Measurements from ENCODE around the gene SETBP1.
A peak's percentile ranks its signal among the peaks of the same experiment; 100 is the strongest.

SETBP1 gene

DNA sequence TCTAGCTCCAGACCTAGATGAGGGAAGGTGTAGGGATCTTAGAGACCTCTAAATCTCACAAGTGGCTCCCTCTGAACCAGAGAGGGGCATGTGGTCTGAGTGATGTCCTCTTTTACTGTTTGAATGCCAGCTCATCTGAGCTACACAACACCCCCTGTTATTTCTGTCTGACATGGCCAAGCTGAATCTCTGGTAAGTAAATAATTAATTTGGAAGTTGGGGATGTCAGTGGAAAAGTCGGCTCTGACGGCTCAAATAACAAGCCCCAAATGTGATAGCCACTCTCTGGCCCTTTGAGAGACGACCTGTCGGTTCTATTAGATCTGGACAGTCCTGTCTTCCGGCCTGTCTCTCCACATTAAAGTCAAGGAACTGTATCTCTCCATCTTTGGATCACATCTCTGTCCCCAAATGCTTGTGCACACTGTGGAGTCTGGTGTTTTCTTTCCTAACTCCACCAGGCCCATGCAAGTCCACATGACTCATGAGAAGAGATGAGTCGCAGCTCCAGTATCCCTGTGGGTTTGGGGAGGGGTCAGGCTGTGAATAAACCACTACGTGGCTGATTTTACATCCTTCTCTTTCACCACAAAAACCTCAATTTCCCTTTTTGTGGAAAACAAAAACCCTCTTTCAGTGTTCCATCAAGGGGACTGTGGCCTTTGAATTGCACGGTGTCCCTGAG, 52.5 kb downstream of the SETBP1 start:
- peak; percentile 39 for DNase-seq

DNA sequence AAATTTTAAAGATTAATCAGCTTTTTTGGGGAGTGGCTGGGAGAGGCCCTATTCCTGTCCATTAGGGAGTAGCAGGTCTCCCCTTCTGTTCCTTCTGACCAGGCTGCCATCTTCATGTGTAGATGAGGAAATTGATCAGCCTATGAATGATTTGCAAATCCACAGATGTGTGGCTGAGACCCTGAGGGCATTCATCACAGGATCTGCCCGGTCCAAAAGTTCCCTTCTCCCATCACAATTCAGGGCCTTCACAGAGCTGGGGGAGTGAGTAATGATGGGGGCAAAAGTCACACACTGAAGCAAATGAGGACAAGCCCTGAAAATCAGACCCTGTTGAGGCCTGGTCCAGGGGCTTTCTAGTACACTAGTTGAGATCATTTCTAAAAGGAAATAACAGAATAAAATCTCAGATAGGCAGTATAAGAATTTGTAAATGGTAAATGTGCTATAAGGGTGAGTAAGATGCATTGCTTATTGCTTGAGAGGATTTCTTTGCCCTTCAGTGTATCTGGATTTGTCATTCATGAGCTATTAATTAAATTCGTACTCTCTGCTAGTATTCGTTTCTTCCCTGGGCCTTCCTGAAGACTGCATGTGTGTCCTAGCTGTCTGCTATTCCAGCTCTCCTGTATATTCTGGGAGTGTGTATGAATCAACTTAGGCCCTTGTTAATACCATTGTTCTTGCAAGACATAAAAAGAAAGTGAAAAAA, 53.2 kb downstream of the SETBP1 start:
- DNase-seq, result peak; percentile 39

DNA sequence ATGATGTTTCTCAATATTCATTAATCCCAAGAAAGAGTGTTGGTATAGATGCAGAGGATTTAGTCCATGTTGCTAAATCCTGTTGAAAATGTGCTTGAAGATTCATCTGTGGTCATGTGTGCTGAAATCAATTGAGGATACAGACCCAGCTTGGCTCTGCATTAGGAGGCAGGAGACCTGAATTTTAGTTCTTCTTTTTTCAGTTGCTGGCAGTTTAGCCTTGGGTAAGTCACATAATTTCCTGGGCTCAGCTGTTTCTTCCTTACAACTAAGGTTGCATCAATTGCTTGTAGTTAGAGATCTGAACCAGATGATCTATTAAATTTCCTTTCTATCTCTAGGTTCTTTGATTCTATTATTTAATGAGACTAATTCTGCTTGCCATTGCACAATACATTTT, 54.4 kb downstream of the SETBP1 start:
- DNase-seq, result no peak

DNA sequence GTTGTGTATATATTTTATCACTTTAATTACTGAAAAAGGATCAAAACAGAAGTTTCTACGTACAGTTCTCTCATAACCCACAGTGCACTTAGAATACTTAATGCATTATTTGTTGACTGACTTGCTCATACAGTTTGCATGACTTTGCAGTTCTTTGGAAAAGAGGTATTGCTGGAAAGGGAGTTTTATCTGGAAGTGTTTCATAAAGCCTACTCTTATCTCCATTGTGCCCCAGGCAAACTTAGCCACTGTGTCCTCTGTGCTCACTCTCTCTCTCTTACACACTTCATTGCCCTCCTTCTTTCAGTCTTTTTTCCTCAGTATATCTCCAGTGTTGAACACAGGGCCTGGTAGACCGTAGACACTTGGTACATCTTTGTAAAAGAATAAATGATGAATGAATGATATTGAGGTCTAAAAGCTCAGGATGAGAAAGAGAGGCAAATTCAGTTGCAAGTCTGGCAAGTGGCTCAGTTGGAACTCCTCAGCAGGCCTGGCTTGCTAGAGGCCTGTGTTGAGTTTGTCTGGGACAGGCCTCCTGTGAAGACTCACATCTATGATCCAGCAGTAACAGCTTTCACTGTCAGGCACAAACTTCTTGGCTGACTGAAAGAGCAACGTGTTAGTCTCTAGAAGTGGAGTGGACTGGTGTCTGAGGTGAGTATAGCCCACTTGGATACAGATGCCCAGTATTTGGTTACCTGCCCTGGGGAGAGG, 56.1 kb downstream of the SETBP1 start:
- DNase-seq, result no peak

DNA sequence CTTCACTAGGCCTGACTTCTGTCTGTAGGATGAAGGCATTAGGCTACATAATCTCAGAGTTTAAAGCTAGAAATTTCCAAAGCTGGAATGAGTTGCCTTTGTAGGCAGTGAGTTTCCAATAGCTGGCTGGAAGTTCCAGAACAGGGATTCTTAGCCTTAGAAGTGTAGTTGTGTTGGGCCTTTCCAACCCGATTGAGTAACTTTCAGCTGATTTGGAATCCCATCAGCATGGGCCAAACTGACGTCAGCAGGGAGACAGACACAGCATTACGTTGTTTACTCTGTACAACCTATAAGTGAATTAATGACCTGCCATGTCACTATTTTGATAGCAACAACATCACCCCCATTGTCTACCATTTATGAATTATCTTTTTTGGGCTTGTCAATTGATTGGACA, 56.9 kb downstream of the SETBP1 start:
- DNase-seq, result no peak

DNA sequence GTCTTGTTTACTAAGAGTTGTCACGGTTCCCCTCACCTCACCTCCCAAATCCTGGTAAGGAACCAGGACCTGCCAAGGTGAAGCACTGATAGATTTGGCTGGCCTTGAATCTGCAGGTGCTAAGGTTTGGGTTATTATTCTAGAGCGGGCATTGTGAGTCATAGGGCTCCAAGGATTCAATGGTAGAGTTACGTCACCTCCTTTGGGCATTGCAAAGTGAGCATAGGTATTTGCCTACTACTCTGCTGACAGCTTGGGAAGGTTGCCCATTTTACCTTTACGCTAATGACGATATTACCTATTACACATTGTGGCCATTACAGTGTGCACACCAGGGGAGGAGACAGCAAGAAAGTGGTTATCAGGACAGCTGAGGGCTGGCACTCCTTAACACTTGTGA, 59.3 kb downstream of the SETBP1 start:
- DNase-seq, result no peak

DNA sequence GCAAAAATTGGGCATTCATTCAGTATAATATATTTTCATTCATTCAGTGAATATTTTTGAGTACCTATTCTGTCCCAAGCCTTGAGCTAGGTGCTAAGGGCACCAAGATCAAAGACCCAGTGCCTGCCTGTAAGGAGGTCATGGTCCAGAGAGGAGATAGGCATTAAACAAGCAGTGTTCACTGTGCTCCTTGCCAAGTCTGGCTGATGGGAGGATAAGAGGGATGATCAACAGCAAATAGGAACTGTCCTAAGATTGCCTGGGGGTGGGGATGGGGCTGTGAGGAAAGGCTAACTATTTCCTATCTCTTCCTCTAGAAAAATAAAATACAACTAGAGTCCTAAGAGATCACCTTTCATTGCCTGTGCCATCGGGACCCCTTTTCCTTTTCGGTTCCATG, 60.4 kb downstream of the SETBP1 start:
- no peak for DNase-seq

DNA sequence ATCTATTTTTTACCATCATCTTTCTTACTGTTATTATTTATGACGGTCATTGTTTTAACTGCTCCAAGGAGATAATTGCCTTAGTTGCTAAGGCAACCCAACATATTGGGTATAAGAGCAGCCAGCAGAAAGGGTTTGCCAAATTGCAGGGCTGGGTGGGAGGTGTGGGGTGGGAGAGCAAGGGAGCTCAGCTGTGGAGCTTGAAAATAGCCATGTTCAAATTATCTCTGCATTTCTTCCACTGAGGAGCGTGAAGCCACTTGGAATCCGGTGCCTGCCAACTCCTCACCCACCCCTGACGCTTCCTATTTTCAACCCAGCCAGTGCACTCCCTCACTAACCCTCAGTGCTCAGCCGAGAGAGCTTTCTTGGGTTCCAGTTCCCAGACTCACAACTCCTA, 60.8 kb downstream of the SETBP1 start:
- DNase-seq, result no peak

DNA sequence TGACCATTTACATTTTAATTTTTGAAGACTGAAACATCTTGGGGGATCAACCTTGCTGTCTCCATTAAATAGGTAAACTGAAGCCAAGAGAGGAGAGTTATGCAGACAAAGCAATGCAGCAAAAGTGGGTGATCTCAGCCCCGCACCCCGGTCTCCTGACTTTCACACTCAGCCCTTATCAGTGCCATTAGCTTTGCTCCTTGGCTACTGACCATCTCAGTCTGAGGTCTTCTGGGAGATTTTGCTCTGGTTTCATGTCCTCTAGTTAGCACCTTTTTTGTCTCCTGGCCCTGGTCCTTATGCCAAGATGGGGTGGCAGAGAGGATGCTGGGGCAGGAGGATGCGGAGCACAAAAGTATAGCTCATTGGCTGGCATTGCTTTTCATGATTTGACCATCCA, 61.4 kb downstream of the SETBP1 start:
- DNase-seq, result no peak

DNA sequence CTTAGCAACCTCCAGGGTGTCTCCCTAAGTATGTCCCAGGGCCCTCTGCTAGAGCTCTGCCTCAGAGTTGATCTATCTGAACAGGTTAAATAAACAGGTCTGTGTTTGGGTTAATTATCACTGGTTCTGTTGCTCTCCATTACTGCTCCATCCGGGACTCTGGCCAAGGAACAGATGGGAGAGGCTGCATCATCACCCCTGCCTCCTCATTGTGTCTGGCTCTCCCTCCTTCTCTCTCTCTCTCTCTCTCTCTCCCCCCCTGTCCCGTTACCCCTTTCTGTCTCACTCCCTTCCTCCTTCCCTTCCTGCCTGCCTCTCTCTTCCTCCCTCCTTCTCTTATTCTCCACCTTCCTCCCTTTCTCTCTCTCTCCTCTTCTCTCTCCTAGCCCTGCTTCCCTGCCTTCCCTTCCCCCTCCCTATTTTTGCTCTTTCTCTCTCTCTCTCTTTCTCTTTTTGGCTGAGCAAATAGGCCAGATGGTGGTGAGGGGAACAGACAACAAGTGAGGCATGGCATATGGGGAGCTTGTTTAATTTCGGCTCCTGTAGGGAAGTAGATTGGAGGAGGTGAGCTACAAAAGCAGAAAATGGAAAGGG, 62.1 kb downstream of the SETBP1 start:
- no peak for DNase-seq

DNA sequence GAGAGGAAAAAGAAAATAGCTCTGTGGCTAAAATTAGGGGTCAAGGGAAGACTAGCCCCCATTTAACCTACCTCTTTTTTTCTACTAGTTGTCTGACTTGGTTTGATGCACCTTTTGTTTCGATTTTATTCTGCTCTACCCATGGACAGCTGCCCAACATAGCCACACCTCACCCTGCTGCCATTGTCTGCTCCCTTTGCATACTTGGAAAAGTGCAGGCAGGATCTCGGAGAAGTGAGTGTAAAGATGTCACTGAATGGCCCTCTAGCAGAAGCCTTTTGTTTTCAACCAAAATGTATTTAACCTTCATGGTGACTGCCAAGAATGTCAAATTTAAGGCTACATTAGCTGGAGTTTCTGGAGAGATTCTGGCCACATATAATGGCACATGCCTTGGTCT, 62.9 kb downstream of the SETBP1 start:
- no peak for DNase-seq

DNA sequence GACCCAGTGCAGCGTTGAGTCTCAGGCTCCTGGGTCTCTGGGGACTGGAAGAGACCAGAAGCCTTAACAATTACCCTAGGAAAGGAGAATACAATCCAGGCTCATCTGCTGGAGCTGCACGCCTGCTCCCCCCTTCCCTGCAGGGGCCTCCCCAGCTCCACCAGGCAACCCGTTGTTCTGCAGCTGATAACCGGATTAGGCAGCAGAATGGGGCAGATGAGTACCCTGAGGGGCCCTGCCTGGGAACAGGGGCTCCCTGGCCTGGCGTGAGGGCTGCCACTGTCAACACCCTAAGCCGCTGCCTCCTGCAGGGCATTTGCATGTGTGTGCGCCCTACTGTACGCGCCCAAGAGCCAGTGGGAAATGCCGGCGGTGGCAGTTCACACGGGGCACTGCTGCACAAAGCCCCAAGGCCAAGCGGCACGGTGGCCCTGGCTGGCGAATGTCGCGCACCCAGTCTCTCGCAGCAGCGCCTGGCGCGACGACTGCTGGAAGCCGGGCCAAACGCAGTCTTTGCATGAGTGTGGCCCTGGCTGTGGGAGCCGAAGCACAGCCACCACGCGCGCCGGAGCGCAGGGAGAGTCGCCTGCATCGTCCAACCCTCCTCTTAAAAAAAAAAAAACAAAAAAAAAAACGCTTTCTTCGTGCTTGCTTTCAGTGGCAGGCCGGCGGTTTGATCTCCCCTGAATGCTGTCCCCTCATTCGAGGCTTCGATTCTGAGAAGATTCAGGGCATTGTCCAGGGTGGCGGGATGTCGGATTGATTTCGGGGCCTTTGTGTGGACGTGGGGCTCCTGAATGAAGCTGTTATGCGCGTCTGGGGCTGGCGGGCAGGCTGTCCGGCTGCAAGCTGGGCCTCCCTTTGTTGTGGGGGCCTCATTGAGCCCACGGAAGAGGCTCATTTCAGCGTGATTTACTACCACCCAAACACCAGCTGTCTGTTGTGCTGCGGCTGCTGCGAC, 63.8 kb downstream of the SETBP1 start:
- no peak for DNase-seq

DNA sequence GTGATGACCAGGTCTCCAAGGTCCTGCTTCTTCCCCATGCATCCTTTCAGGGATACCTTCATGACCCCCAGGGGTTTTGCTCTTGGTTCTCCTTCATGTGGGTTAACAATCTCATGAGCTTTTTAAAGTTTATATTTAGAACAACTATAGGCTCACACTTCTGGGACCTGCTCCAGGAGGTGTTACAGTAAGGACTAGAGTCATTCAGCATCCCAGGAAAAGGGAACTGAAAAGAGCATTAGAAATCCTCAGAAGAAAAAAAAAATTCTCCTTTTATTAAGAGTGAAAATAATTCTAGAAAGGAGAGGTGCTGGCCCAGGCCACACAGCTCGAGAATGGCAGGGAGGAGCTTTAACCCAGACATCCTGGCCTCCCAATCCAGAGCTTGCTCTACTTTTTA, 66.5 kb downstream of the SETBP1 start:
- no peak for DNase-seq

DNA sequence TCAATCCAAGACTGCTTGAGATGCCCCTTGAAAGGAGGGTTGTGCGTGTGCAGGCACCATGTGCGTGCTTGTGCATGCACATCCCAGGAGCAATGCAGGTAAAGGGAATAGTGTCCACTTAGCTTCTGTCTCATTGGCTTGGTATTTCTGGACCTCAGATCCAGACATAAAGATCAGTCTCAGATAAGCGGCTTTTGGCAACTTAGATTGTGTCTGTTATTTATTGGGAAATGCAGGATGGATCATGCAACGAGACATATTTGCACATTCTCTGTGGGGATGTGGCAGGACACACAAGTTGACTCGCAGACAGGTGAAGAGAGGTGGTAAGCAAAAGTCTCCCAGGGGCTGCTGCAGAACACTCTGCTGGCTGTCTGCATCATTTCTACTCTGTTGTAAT, 67.9 kb downstream of the SETBP1 start:
- DNase-seq, result no peak

DNA sequence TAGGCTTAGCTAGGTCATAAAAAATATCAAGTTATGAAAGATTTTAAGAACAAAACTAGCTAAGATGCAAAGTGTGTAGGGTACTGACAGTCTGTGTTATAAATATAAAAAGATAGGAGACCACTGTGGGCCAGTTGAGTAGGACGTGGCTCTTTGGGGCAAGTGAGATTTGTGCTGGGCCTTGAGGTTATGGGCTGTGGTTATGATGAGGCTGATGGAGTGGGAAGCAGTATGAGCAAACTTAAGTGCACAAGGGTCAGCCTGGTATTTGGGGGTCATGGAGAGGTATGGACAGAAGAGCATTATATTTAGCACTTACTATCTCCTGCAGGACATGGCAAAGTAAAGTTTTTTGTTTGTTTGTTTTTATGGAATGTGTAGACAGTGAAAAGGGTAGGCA, 70.1 kb downstream of the SETBP1 start:
- DNase-seq, result no peak

DNA sequence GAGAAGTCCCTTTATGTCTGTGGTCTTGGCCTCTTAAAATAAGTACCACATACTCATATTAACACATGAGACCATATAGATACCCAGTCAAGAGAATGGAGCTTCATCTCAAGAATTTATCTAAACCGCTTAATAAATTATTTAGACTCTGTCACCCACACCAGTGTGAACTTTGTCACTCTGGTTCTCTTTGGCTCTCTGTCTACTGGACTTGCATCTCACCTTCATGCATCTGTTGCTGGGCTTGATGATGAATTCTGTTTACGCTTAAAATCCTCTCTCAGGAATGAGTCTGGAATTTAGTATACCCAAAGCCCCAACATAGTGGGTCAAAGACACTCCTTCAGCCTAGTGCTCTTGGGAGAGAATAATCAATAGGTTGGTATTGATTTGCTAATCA, 73.9 kb downstream of the SETBP1 start:
- no peak for DNase-seq

DNA sequence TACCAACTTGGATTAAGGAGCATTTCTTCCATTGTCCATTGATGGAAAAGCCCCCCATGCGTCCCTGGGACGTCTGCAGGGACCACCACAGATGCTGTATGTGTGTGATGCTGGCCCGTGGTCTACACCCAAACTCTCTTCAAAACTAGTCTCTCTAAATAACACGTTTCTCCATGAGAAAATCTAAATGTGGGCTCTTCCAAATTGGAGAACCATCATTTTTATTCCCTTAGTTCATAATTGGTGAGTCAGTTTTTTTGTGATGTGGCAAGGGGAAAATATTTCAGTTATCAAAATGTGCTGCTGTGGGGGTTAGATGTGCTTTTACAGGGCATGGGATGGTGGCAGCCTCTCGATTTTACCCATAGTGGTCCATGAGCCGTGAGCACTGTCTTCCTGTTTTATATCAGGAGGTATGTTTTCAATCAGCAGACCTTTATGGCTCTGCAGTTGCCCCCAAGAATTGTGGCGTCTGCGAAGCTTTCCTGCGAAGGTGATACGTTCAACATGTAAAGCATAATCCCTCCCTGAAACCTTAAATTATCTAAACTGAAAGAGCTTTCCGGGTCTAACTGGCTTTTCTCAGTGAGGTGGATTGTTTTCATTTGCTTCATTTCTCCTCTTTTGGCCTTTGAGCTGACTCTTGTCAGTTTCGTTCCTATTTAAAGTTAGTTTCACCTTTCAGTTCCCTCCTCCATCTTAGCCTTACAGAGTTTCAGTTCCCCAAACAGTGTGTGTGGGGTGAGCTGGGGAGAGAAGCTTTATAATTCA, 78.4 kb downstream of the SETBP1 start:
- DNase-seq, result no peak

DNA sequence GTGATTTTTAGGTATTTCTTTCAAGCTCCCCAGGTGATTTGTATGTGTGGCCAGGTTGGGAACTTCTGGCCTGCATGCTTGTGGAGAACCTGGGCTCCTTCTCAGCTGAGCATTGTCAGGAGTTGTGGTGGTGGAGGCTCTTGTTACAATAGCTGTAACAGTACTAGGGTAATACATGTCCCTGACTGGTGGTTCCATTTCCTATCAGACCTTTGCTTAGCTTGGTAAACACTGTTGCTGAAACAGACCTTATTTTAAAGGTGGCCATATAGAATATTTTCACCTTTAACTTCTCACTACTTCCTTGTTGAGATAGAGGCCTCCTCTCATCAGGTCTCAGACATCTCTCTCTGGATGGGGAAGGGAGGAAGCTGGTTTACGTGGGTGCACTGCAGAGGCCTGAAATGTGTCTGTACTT, 79.2 kb downstream of the SETBP1 start:
- no peak for DNase-seq

DNA sequence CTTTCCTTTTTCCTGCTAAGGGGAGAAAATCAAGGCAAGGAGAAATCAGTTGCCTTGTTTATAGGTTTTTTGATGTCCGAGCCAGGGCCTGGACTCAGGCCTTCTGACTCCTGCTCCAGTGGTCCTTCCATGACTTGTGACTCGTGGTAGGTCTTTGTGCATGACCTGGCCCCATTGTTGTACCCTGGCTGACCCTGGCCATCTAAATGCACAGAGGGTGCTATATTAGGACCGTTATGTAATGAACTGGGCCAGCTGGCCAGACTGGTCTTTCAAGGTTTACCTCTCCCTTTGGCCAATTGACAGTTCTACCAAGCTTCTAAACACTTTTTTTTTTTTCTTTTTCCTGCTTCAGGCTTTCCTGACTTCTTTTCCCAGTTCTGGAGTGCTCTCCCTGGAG, 81.1 kb downstream of the SETBP1 start:
- DNase-seq, result no peak

DNA sequence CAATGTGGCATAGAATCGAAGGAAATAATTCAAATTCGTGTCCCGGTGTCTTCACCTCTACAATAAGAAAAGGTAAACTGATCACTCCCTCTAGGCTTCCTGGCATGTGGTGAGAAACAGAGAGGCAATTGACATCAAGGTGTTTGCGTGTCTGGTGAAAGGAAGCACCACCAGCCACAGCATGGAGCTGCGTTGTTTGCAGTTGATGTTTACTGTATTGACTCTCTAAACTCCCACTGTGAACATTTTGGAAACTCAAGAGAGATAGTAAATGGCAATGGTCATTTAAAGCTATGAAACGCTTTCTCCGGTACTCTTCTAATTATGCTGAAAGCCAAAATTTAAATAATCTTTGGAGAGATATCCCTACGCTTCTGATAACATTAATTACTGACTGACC, 82.6 kb downstream of the SETBP1 start:
- no peak for DNase-seq

DNA sequence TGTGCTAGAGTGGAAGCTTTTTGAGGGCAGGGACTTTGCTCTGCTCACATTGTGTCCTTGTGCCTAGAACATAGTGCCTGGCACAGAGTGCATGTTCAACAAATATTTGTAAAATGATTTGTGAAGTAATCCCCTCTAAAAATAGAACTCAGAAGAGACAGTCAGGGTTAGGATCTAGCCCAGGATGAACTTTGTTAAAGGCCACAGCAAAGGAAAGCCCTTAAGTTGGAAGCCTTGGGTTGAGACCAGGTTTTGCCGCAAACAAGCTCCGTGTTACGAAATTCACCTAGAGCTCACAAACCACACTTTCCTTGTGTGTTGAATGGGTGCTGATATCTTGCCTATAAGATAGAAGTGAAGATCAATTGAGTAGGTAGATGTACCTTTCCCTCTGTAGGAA, 84.2 kb downstream of the SETBP1 start:
- DNase-seq, result no peak

DNA sequence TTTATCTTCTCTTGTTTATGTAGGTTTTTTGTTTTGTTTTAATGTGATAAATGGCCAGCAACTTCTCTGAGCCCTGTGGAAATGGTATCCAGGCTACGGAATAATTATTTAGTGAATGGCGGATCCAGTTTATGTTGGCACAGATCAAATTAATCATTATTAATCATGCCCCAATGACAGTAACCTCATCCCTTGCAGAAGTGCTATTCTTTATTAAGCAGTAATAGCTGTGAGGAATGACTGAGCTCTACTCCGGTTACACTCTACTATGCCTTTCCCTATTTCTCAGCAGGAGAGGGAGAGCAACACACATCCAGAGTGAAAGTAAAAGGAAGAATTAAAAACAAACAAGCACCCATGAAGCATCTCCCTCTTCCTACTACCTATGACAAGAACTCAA, 84.8 kb downstream of the SETBP1 start:
- DNase-seq, result no peak

Data from T1000 (cell line).